CD4-positive, alpha-beta memory T cell (primary cell): ENCODE measurements around the gene APCDD1. TPM values are rescaled to one million over a fixed set of nuclear protein-coding genes. Genes with fewer than 3 reads are reported as not detected.
"Not testable (repeated sequence)": the region's sequence is repeated elsewhere in the genome, so short reads cannot be mapped to it uniquely, and the experiment has no call there.

Experiments
- CTCF ChIA-PET: fragments of 350-600 bp; sonication (Branson Sonifier 250); formaldehyde crosslinking; loops from one replicate; lab custom pipeline; 2021; ENCODE audit warnings: inconsistent platforms; ENCODE audit not compliant: partially characterized antibody; lab: Charles Lee
- POLR2A ChIA-PET: fragments of 350-600 bp; sonication (Branson Sonifier 250); formaldehyde crosslinking; loops from one replicate; lab custom pipeline; 2021; ENCODE audit not compliant: partially characterized antibody; lab: Charles Lee
- DNase-seq, 5 donors: peaks; one replicate each; pipeline versions ENCODE4 v3.0.0 to v3.0.0-alpha.2; 2020 to 2022; ENCODE audit warnings: mixed read lengths in 1 of 5
- H3K27ac ChIP-seq: one replicate; pipeline ENCODE4 v1.7.0; 2013; ENCODE audit warnings: low read depth, low read length
- H3K27me3 ChIP-seq: 2 replicates; pipeline ENCODE4 v1.7.0; 2013; ENCODE audit warnings: mild to moderate bottlenecking, low read length, moderate library complexity; ENCODE audit not compliant: insufficient read depth
- H3K36me3 ChIP-seq: 2 replicates; pipeline ENCODE4 v1.7.0; 2013; ENCODE audit warnings: mild to moderate bottlenecking, low read length, moderate library complexity; ENCODE audit not compliant: insufficient read depth
- H3K4me1 ChIP-seq: 2 replicates; pipeline ENCODE4 v1.7.0; 2013; ENCODE audit warnings: mild to moderate bottlenecking, low read length, moderate library complexity; ENCODE audit not compliant: insufficient read depth
- H3K4me3 ChIP-seq, 2 donors: one replicate each; pipeline ENCODE4 v1.7.0; 2013; ENCODE audit warnings: low read length in 2 of 2, mild to moderate bottlenecking in 1 of 2
- H3K9me3 ChIP-seq, 2 donors: one replicate each; pipeline ENCODE4 v1.7.0; 2013; ENCODE audit warnings: low read length in 2 of 2, control low read depth in 1 of 2; ENCODE audit not compliant: control insufficient read depth in 1 of 2
- H3K27ac Mint-ChIP-seq, 7 donors: one replicate each; pipeline ENCODE4 v1.8.0; 2020 to 2021; ENCODE audit warnings: mixed read lengths in 7 of 7, mild to moderate bottlenecking in 6 of 7, inconsistent platforms in 3 of 7, moderate library complexity in 3 of 7
- H3K27me3 Mint-ChIP-seq, 2 donors: one replicate each; pipeline ENCODE4 v1.8.0; 2020 to 2021; ENCODE audit warnings: mixed read lengths in 2 of 2
- H3K36me3 Mint-ChIP-seq, 2 donors: one replicate each; pipeline ENCODE4 v1.8.0; 2020 to 2021; ENCODE audit warnings: mixed read lengths in 2 of 2, inconsistent platforms in 1 of 2, mild to moderate bottlenecking in 1 of 2
- H3K4me1 Mint-ChIP-seq, 4 donors: one replicate each; pipeline ENCODE4 v1.8.0; 2020 to 2021; ENCODE audit warnings: mixed read lengths in 4 of 4, mild to moderate bottlenecking in 1 of 4
- H3K4me3 Mint-ChIP-seq, 8 donors: one replicate each; pipeline ENCODE4 v1.8.0; 2020 to 2021; ENCODE audit warnings: mixed read lengths in 8 of 8, mild to moderate bottlenecking in 7 of 8, moderate library complexity in 6 of 8, inconsistent platforms in 3 of 8
- H3K9me3 Mint-ChIP-seq, 8 donors: one replicate each; pipeline ENCODE4 v1.8.0; 2020 to 2021; ENCODE audit warnings: mixed read lengths in 8 of 8, mild to moderate bottlenecking in 5 of 8, inconsistent platforms in 3 of 8, moderate library complexity in 1 of 8
- intact Hi-C: fragments of 100-400 bp; cut with micrococcal nuclease; formaldehyde crosslinking; loops from one replicate; pipeline ENCODE4 v1.15.1; 2023
- polyA plus RNA-seq, 2 donors: library from polyadenylated mRNA; unstranded; fragments of 300-500 nt; fragmentation: Illumina TruSeq; gene quantifications; one replicate each; pipeline ENCODE4 v1.2.3, GENCODE V29; 2021
- total RNA-seq, 2 experiments: library from RNA; stranded (reverse); gene quantifications; one replicate each; pipeline ENCODE4 v1.2.3, GENCODE V29; 2021

The APCDD1 gene
- total and polyA plus RNA-seq, 4 experiments from 2014 or later, result not detected

DNA sequence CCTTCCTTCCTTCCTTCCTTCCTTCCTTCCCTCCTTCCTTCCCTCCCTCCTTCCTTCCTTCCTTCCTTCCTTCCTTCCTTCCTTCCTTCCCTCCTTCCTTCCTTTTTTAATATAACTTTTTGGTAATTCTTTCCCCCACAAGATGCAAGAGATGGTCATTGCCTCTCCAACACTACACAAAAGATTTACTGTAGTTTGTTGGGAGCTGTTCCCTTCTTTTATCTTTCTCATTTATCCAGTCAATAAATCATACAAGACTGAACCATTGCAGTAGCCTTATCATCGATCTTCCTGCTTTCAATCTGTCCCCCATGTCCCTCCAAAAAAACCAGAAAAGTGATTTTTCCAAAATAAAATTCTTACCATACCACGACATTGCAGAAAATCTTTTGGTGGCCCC, 8.2 kb downstream of the APCDD1 start:
- H3K36me3 ChIP-seq, result no peaks in the 10 kb centered on the region
- H3K27ac Mint-ChIP-seq, result no peak overlapping the region
- H3K4me3 Mint-ChIP-seq, result no peak overlapping the region
- no peaks in the 10 kb centered on the region for H3K9me3 ChIP-seq
- intact Hi-C loops, result no loop called here
- H3K27me3 Mint-ChIP-seq, result peaks cover 9 to 22% of the 10 kb centered on the region in 2 donors
- H3K36me3 Mint-ChIP-seq, result no peaks in the 10 kb centered on the region
- no peaks in the 10 kb centered on the region for H3K27me3 ChIP-seq
- peaks cover 0 to 6% (median 0%) of the 10 kb centered on the region in 8 donors for H3K9me3 Mint-ChIP-seq
- no peaks in the 10 kb centered on the region for H3K4me1 Mint-ChIP-seq
- no peak for DNase-seq
- no peak overlapping the region for H3K27ac ChIP-seq
- ChIA-PET CTCF (interaction anchor here (1.5 kb wide), 1 partner anchor 28 kb away, joined by 3 read pairs; no protein-coding TSS in a partner anchor), POLR2A (no interaction called here)
- no peak overlapping the region for H3K4me3 ChIP-seq
- no peaks in the 10 kb centered on the region for H3K4me1 ChIP-seq

DNA sequence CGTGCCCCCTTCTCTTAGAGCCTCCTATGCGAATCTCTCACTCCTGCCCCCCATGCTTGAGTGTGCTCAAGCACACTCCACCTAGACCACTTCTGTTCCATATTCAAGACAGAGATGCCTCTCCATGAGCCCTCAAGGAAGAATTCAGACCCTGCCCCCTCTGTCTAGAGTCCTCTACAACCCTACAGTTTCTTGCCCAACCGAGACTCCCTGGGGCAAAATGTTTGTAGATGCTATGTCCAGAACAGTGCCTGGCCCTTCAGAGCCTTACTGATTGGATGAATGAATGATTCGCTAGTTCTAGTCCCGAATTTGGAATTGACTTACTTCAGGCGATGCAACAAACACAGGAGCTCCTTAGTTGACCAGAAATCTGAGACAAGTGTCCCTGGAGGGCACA, 8.7 kb downstream of the APCDD1 start:
- ChIA-PET CTCF (interaction anchor here (1.5 kb wide), 1 partner anchor 28 kb away, joined by 3 read pairs; no protein-coding TSS in a partner anchor), POLR2A (no interaction called here)
- H3K36me3 ChIP-seq, result no peaks in the 10 kb centered on the region
- H3K4me1 Mint-ChIP-seq, result no peaks in the 10 kb centered on the region
- no peaks in the 10 kb centered on the region for H3K4me1 ChIP-seq
- DNase-seq, result no peak
- no peak overlapping the region for H3K4me3 ChIP-seq
- no peak overlapping the region for H3K27ac ChIP-seq
- no peak overlapping the region for H3K4me3 Mint-ChIP-seq
- intact Hi-C loops, result no loop called here
- no peaks in the 10 kb centered on the region for H3K9me3 ChIP-seq
- H3K27ac Mint-ChIP-seq, result no peak overlapping the region
- H3K9me3 Mint-ChIP-seq, result peaks cover 0 to 6% (median 0%) of the 10 kb centered on the region in 8 donors
- no peaks in the 10 kb centered on the region for H3K27me3 ChIP-seq
- no peaks in the 10 kb centered on the region for H3K36me3 Mint-ChIP-seq
- H3K27me3 Mint-ChIP-seq, result peaks cover 11 to 20% of the 10 kb centered on the region in 2 donors

DNA sequence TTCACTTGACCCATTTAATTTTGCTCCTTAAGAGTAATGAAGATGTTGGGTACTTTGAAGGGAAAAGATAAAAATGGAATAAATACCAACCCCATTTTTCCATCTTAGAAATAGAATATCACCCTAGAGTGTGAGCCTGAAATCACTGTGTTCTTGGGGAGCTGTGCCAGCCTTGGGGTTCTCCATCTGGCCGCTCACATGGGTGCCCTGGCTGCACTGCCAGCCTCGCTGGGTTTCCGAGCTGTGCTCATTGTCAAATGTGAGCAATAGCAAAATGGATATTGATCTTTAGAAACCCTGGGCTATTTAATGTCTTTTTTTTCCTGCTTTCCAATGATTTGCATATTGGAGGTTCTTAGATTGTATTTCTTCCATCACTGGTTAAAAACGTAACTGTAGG, 9.3 kb downstream of the APCDD1 start:
- no peaks in the 10 kb centered on the region for H3K9me3 ChIP-seq
- no peaks in the 10 kb centered on the region for H3K36me3 ChIP-seq
- Mint-ChIP-seq H3K36me3 (no peaks in the 10 kb centered on the region), H3K4me1 (no peaks in the 10 kb centered on the region), H3K4me3 (no peak overlapping the region), H3K27me3 (peaks cover 6 to 15% of the 10 kb centered on the region in 2 donors), H3K9me3 (peaks cover 0 to 6% (median 0%) of the 10 kb centered on the region in 8 donors), H3K27ac (no peak overlapping the region)
- H3K4me1 ChIP-seq, result no peaks in the 10 kb centered on the region
- DNase-seq, result no peak
- ChIA-PET POLR2A (no interaction called here), CTCF (interaction anchor here (1.5 kb wide), 1 partner anchor 27 kb away, joined by 3 read pairs; no protein-coding TSS in a partner anchor)
- intact Hi-C loops, result no loop called here
- H3K27ac ChIP-seq, result no peak overlapping the region
- no peaks in the 10 kb centered on the region for H3K27me3 ChIP-seq
- no peak overlapping the region for H3K4me3 ChIP-seq

DNA sequence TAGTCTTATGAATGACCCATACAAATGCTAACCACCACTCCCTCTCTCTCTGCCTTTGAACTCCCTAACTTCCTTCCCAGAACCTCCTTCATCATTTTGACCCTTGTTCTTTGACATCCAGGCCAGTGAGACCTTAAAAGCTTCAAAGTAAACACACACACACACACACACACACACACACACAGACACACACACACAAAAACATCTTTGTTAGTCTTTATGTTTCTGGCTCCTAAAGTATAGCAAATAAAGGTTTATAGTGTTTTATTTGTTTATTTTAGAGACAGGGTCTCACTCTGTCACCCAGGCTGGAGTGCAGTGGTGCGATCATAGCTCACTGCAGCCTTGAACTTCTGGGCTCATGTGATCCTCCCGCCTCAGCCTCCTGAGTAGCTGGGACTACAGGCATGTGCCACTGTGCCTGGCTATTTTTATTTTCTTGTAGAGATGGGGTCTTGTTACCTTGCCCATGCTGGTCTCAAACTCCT, 9.8 kb downstream of the APCDD1 start:
- POLR2A ChIA-PET, CTCF ChIA-PET: not testable (repeated sequence)
- peak overlapping the region in 1 of 7 donors; percentile 79 for H3K27ac Mint-ChIP-seq

DNA sequence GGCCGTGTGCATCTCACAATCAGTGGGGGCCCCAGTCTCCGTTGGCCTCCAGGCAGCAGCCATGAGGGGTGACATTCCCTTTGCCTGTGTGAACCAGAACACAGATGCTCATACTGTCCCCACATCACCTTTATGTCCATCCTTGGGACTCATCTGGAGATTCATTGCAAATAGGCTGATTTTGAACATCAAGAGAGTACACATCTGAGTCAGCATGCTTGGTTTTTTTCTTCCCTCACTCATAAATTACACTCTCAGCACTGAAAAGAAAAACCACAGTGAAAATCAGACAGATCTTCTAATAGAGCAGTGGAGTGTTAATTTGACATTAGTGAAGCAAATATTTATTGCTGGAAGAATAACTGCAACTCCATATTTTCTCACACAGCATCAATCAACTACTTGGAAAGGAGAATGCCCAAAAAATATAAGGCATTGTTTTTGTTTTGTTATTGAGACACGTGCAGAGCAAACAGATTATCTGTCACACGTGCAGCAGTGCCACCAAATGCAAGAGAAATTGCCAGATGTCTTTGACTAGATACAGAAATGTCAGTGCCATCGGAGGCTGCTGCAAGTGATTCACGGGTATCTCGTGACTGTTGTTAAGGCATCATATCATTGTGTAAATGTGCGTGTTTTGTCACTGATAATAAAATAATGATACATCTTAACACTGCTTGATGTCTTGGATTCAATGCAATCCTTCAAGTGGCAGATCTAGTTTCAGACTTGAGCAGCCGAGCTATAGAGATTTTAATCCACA, 10.9 kb downstream of the APCDD1 start:
- no peaks in the 10 kb centered on the region for H3K4me1 Mint-ChIP-seq
- Histone ChIP-seq H3K27me3 (no peaks in the 10 kb centered on the region), H3K4me1 (no peaks in the 10 kb centered on the region), H3K27ac (no peak overlapping the region), H3K36me3 (no peaks in the 10 kb centered on the region), H3K9me3 (no peaks in the 10 kb centered on the region), H3K4me3 (no peak overlapping the region)
- no peak overlapping the region for H3K27ac Mint-ChIP-seq
- H3K36me3 Mint-ChIP-seq, result no peaks in the 10 kb centered on the region
- no peak overlapping the region for H3K4me3 Mint-ChIP-seq
- CTCF ChIA-PET, result no interaction called here
- H3K27me3 Mint-ChIP-seq, result peaks cover 3 to 14% of the 10 kb centered on the region in 2 donors
- intact Hi-C loops, result no loop called here
- DNase-seq, result no peak
- H3K9me3 Mint-ChIP-seq, result peaks cover 0 to 6% (median 0%) of the 10 kb centered on the region in 8 donors
- POLR2A ChIA-PET, result no interaction called here

More for the DNA sequence above, 9.8 kb downstream of the APCDD1 start:
- intact Hi-C loops, H3K36me3 ChIP-seq, H3K27ac ChIP-seq, H3K27me3 ChIP-seq, H3K4me1 Mint-ChIP-seq, DNase-seq, H3K4me3 Mint-ChIP-seq, H3K4me3 ChIP-seq, H3K9me3 Mint-ChIP-seq, H3K36me3 Mint-ChIP-seq, H3K4me1 ChIP-seq, H3K9me3 ChIP-seq: not testable (repeated sequence)
- H3K27me3 Mint-ChIP-seq, result peaks cover 3 to 12% of the 10 kb centered on the region in 2 donors

DNA sequence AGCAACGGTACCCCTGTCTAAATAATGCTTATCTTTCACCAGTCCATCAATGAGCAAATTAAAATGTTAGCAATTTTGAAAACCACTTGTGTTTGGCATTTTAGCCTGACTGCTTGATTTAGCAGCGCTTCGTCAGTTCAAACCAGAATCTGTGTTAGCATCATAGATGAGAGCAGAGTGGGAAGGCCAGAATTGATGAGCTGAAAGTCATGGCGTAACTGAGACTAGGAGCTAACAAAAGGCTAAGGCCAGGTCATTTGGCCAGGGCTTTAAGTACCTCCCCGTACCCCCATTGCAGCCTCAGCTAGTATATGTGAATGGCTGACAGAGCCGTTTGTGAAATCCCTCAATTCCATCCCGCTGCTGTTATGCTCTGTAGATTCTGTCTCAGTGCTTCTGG, 16.0 kb downstream of the APCDD1 start:
- no peak for DNase-seq
- no peak overlapping the region for H3K4me3 ChIP-seq
- no peak overlapping the region for H3K27ac Mint-ChIP-seq
- H3K27ac ChIP-seq, result no peak overlapping the region
- H3K36me3 Mint-ChIP-seq, result no peaks in the 10 kb centered on the region
- H3K27me3 Mint-ChIP-seq, result peaks cover 3 to 14% of the 10 kb centered on the region in 2 donors
- H3K36me3 ChIP-seq, result no peaks in the 10 kb centered on the region
- POLR2A ChIA-PET, result no interaction called here
- H3K9me3 ChIP-seq, result no peaks in the 10 kb centered on the region
- H3K4me1 ChIP-seq, result no peaks in the 10 kb centered on the region
- no peak overlapping the region for H3K4me3 Mint-ChIP-seq
- CTCF ChIA-PET, result no interaction called here
- H3K9me3 Mint-ChIP-seq, result no peaks in the 10 kb centered on the region
- intact Hi-C loops, result no loop called here
- no peaks in the 10 kb centered on the region for H3K4me1 Mint-ChIP-seq
- no peaks in the 10 kb centered on the region for H3K27me3 ChIP-seq

DNA sequence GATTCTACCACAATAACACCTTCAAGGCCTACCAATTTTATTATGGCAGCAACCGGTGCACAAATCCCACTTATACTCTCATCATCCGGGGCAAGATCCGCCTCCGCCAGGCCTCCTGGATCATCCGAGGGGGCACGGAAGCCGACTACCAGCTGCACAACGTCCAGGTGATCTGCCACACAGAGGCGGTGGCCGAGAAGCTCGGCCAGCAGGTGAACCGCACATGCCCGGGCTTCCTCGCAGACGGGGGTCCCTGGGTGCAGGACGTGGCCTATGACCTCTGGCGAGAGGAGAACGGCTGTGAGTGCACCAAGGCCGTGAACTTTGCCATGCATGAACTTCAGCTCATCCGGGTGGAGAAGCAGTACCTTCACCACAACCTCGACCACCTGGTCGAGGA, 17.1 kb downstream of the APCDD1 start:
- Mint-ChIP-seq H3K36me3 (no peaks in the 10 kb centered on the region), H3K4me3 (no peak overlapping the region), H3K27ac (no peak overlapping the region), H3K4me1 (no peaks in the 10 kb centered on the region), H3K27me3 (peaks cover 7 to 18% of the 10 kb centered on the region in 2 donors), H3K9me3 (no peaks in the 10 kb centered on the region)
- ChIA-PET POLR2A (no interaction called here), CTCF (no interaction called here)
- Histone ChIP-seq H3K4me3 (no peak overlapping the region), H3K27me3 (no peaks in the 10 kb centered on the region), H3K9me3 (no peaks in the 10 kb centered on the region), H3K4me1 (no peaks in the 10 kb centered on the region), H3K27ac (no peak overlapping the region), H3K36me3 (no peaks in the 10 kb centered on the region)
- intact Hi-C loops, result no loop called here
- no peak for DNase-seq
